Measurements from ENCODE around the gene CHRNA1.
A peak's percentile ranks its signal among the peaks of the same experiment; 100 is the strongest.

CHRNA1 gene

GRCh38 chr2:174777347-174778084 is 13.2 kb upstream of the CHRNA1 start:
- no peak for DNase-seq (ENCODE audit: low spot score in 2 of 2)
- Histone ChIP-seq H3K4me3 (no peak overlapping the region), H3K36me3 (replicated peaks) (no peaks in the 10 kb centered on the region), H3K9me3 (no peaks in the 10 kb centered on the region), H3K27me3 (ENCODE audit: low read depth) (no peaks in the 10 kb centered on the region), H3K4me1 (peaks cover 13% of the 10 kb centered on the region)
- in situ Hi-C loops (cut with MboI; ENCODE audit: low sequenced_read_pairs), result no loop called here

- peaks cover 22% of the 10 kb centered on the region for H3K4me1 ChIP-seq
- in situ Hi-C loops (cut with MboI; ENCODE audit: low sequenced_read_pairs), result no loop called here
Measured at GRCh38 chr2:174776675-174777074, 12.4 kb upstream of the CHRNA1 start.

GRCh38 chr2:174776223-174776622 is 12.0 kb upstream of the CHRNA1 start:
- H3K4me3 ChIP-seq, result no peak overlapping the region
- H3K36me3 ChIP-seq (replicated peaks), result no peaks in the 10 kb centered on the region
- H3K4me1 ChIP-seq, result peaks cover 26% of the 10 kb centered on the region
- no peaks in the 10 kb centered on the region for H3K27me3 ChIP-seq (ENCODE audit: low read depth)
- peak in 1 of 2 experiments; percentile 44 for DNase-seq (ENCODE audit: low spot score in 2 of 2)
- H3K9me3 ChIP-seq, result no peaks in the 10 kb centered on the region
- in situ Hi-C loops (cut with MboI; ENCODE audit: low sequenced_read_pairs), result no loop called here

More at GRCh38 chr2:174776675-174777074, 12.4 kb upstream of the CHRNA1 start:
- Histone ChIP-seq H3K4me3 (no peak overlapping the region), H3K9me3 (no peaks in the 10 kb centered on the region), H3K27me3 (ENCODE audit: low read depth) (no peaks in the 10 kb centered on the region), H3K36me3 (replicated peaks) (no peaks in the 10 kb centered on the region)
- no peak for DNase-seq (ENCODE audit: low spot score in 2 of 2)

GRCh38 chr2:174775571-174775980 is 11.3 kb upstream of the CHRNA1 start:
- in situ Hi-C loops (cut with MboI; ENCODE audit: low sequenced_read_pairs), result no loop called here
- peaks cover 31% of the 10 kb centered on the region for H3K4me1 ChIP-seq
- no peak overlapping the region for H3K4me3 ChIP-seq
- H3K36me3 ChIP-seq (replicated peaks), result no peaks in the 10 kb centered on the region
- no peaks in the 10 kb centered on the region for H3K27me3 ChIP-seq (ENCODE audit: low read depth)
- DNase-seq (ENCODE audit: low spot score in 2 of 2), result no peak
- H3K9me3 ChIP-seq, result no peaks in the 10 kb centered on the region

- no peak for DNase-seq (ENCODE audit: low spot score in 2 of 2)
- in situ Hi-C loops (cut with MboI; ENCODE audit: low sequenced_read_pairs), result loop anchor here (5.0 kb wide), 1 partner anchor 217 kb away; no protein-coding TSS in a partner anchor
- Histone ChIP-seq H3K9me3 (no peaks in the 10 kb centered on the region), H3K4me3 (no peak overlapping the region), H3K27me3 (ENCODE audit: low read depth) (no peaks in the 10 kb centered on the region), H3K36me3 (replicated peaks) (no peaks in the 10 kb centered on the region), H3K4me1 (peaks cover 31% of the 10 kb centered on the region)
Measured at GRCh38 chr2:174774886-174775285, 10.6 kb upstream of the CHRNA1 start.

- no peaks in the 10 kb centered on the region for H3K27me3 ChIP-seq (ENCODE audit: low read depth)
- peaks cover 31% of the 10 kb centered on the region for H3K4me1 ChIP-seq
- in situ Hi-C loops (cut with MboI; ENCODE audit: low sequenced_read_pairs), result loop anchor here (5.0 kb wide), 1 partner anchor 219 kb away; no protein-coding TSS in a partner anchor
- no peaks in the 10 kb centered on the region for H3K36me3 ChIP-seq (replicated peaks)
- DNase-seq (ENCODE audit: low spot score in 2 of 2), result no peak
- no peaks in the 10 kb centered on the region for H3K9me3 ChIP-seq
- no peak overlapping the region for H3K4me3 ChIP-seq
Measured at GRCh38 chr2:174773215-174773614, 8.9 kb upstream of the CHRNA1 start.

- Histone ChIP-seq H3K27me3 (ENCODE audit: low read depth) (no peaks in the 10 kb centered on the region), H3K4me1 (peaks cover 31% of the 10 kb centered on the region), H3K36me3 (replicated peaks) (no peaks in the 10 kb centered on the region), H3K9me3 (no peaks in the 10 kb centered on the region), H3K4me3 (no peak overlapping the region)
- DNase-seq (ENCODE audit: low spot score in 2 of 2), result no peak
- in situ Hi-C loops (cut with MboI; ENCODE audit: low sequenced_read_pairs), result loop anchor here (5.0 kb wide), 1 partner anchor 220 kb away; no protein-coding TSS in a partner anchor
Measured at GRCh38 chr2:174772472-174772801, 8.2 kb upstream of the CHRNA1 start.

- Histone ChIP-seq H3K27me3 (ENCODE audit: low read depth) (no peaks in the 10 kb centered on the region), H3K4me3 (peak overlapping the region; percentile 4; the same call in 1 of the 2 replicates), H3K9me3 (no peaks in the 10 kb centered on the region), H3K36me3 (replicated peaks) (no peaks in the 10 kb centered on the region), H3K4me1 (peaks cover 31% of the 10 kb centered on the region)
- DNase-seq (ENCODE audit: low spot score in 2 of 2), result peak; percentile 86 to 94
- in situ Hi-C loops (cut with MboI; ENCODE audit: low sequenced_read_pairs), result loop anchor here (5.0 kb wide), 1 partner anchor 220 kb away; no protein-coding TSS in a partner anchor
Measured at GRCh38 chr2:174771631-174772471, 7.6 kb upstream of the CHRNA1 start.

GRCh38 chr2:174771136-174771535 is 6.9 kb upstream of the CHRNA1 start:
- Histone ChIP-seq H3K9me3 (no peaks in the 10 kb centered on the region), H3K36me3 (replicated peaks) (no peaks in the 10 kb centered on the region), H3K27me3 (ENCODE audit: low read depth) (no peaks in the 10 kb centered on the region), H3K4me3 (no peak overlapping the region), H3K4me1 (peaks cover 31% of the 10 kb centered on the region)
- no peak for DNase-seq (ENCODE audit: low spot score in 2 of 2)
- in situ Hi-C loops (cut with MboI; ENCODE audit: low sequenced_read_pairs), result loop anchor here (5.0 kb wide), 1 partner anchor 221 kb away; no protein-coding TSS in a partner anchor

- DNase-seq (ENCODE audit: low spot score in 2 of 2), result no peak
- Histone ChIP-seq H3K27me3 (ENCODE audit: low read depth) (no peaks in the 10 kb centered on the region), H3K4me1 (peaks cover 26% of the 10 kb centered on the region), H3K36me3 (replicated peaks) (no peaks in the 10 kb centered on the region), H3K4me3 (no peak overlapping the region), H3K9me3 (no peaks in the 10 kb centered on the region)
- in situ Hi-C loops (cut with MboI; ENCODE audit: low sequenced_read_pairs), result no loop called here
Measured at GRCh38 chr2:174768557-174768956, 4.3 kb upstream of the CHRNA1 start.

- no peak for DNase-seq (ENCODE audit: low spot score in 2 of 2)
- Histone ChIP-seq H3K4me3 (no peak overlapping the region), H3K36me3 (replicated peaks) (no peaks in the 10 kb centered on the region), H3K4me1 (peaks cover 5% of the 10 kb centered on the region), H3K9me3 (no peaks in the 10 kb centered on the region), H3K27me3 (ENCODE audit: low read depth) (no peaks in the 10 kb centered on the region)
- in situ Hi-C loops (cut with MboI; ENCODE audit: low sequenced_read_pairs), result no loop called here
Measured at GRCh38 chr2:174766271-174766670, 2.0 kb upstream of the CHRNA1 start.

- DNase-seq (ENCODE audit: low spot score in 2 of 2), result no peak
- Histone ChIP-seq H3K36me3 (replicated peaks) (no peaks in the 10 kb centered on the region), H3K4me3 (no peak overlapping the region), H3K27me3 (ENCODE audit: low read depth) (no peaks in the 10 kb centered on the region), H3K9me3 (no peaks in the 10 kb centered on the region), H3K4me1 (no peaks in the 10 kb centered on the region)
- in situ Hi-C loops (cut with MboI; ENCODE audit: low sequenced_read_pairs), result no loop called here
Measured at GRCh38 chr2:174765576-174765975, 1.3 kb upstream of the CHRNA1 start.

GRCh38 chr2:174763780-174764179 is 492 bp downstream of the CHRNA1 start:
- Histone ChIP-seq H3K9me3 (no peaks in the 10 kb centered on the region), H3K36me3 (replicated peaks) (no peaks in the 10 kb centered on the region), H3K4me1 (no peaks in the 10 kb centered on the region), H3K27me3 (ENCODE audit: low read depth) (no peaks in the 10 kb centered on the region), H3K4me3 (no peak overlapping the region)
- DNase-seq (ENCODE audit: low spot score in 2 of 2), result no peak
- in situ Hi-C loops (cut with MboI; ENCODE audit: low sequenced_read_pairs), result no loop called here

GRCh38 chr2:174762464-174762863 is 1.8 kb downstream of the CHRNA1 start:
- Histone ChIP-seq H3K27me3 (ENCODE audit: low read depth) (no peaks in the 10 kb centered on the region), H3K9me3 (no peaks in the 10 kb centered on the region), H3K36me3 (replicated peaks) (no peaks in the 10 kb centered on the region), H3K4me1 (no peaks in the 10 kb centered on the region), H3K4me3 (no peak overlapping the region)
- in situ Hi-C loops (cut with MboI; ENCODE audit: low sequenced_read_pairs), result no loop called here
- DNase-seq (ENCODE audit: low spot score in 2 of 2), result no peak
